ENCODE results near the gene ING3. TPM values are rescaled to one million over a fixed set of nuclear protein-coding genes. Genes with fewer than 3 reads are reported as not detected.

ING3 gene
- total and polyA plus RNA-seq, 2 donors (not counting 3 experiments of a cell fraction or from before 2014, with no cell fraction given): 8.7 to 19.6 TPM

- no peak for DNase-seq (ENCODE audit: low read depth, low spot score)
- no peaks in the 10 kb centered on the region for H3K9me3 ChIP-seq (replicated peaks; ENCODE audit: control insufficient read depth, insufficient read depth, low read length)
- BruUV-seq (replicated peaks): no TSS peak
These were observed 65.0 kb downstream of the ING3 start for GRCh38 chr7:121015560-121015959.

More at GRCh38 chr7:121015560-121015959, 65.0 kb downstream of the ING3 start:
- Histone ChIP-seq H3K79me2 (ENCODE audit: control insufficient read depth, insufficient read depth, low read length) (no peaks in the 10 kb centered on the region), H2AFZ (ENCODE audit: low read depth, low read length) (no peak overlapping the region), H4K20me1 (replicated peaks; ENCODE audit: control insufficient read depth, extremely low read depth, insufficient read depth, low read length) (no peaks in the 10 kb centered on the region), H3K27ac (ENCODE audit: insufficient read depth, low read depth, low read length) (no peak overlapping the region), H3K9ac (replicated peaks; ENCODE audit: extremely low read depth, insufficient read depth, low read length) (no peak overlapping the region), H3K9me1 (replicated peaks; ENCODE audit: control insufficient read depth, extremely low read depth, insufficient read depth, low read length) (no peaks in the 10 kb centered on the region), H3K4me2 (ENCODE audit: insufficient read depth, low read length) (no peak overlapping the region), H3K4me3 (replicated peaks in 1 of 3; ENCODE audit: insufficient read depth in 1 of 3, low read depth in 1 of 3, low read length in 3 of 3) (no peak overlapping the region), H3K4me1 (ENCODE audit: control insufficient read depth, extremely low read depth, insufficient read depth, low read length) (peaks cover 1% of the 10 kb centered on the region), H3K27me3 (ENCODE audit: control insufficient read depth in 2 of 2, insufficient read depth in 2 of 2, low read length in 2 of 2) (no peaks in the 10 kb centered on the region), H3K36me3 (ENCODE audit: control insufficient read depth in 2 of 2, extremely low read depth in 1 of 2, insufficient read depth in 2 of 2, low read length in 2 of 2) (no peaks in the 10 kb centered on the region)
- ChIA-PET POLR2A (no interaction called here), CTCF (interaction anchor here (0.9 kb wide), 1 partner anchor 9 kb away, joined by 3 read pairs; no protein-coding TSS in a partner anchor)
- TF ChIP-seq MAX (IDR thresholded peaks at IDR 0.05; ENCODE audit: insufficient read depth, insufficient read length): no peak
- no peak for TF ChIP-seq JUN (IDR thresholded peaks at IDR 0.05; ENCODE audit: borderline replicate concordance, insufficient read depth, insufficient read length, low read depth)
- no peak for TF ChIP-seq CTCF (IDR thresholded peaks at IDR 0.05; ENCODE audit: extremely low read depth in 1 of 2, insufficient read depth in 1 of 2, low read depth in 1 of 2, low read length in 2 of 2)
- no peak for TF ChIP-seq POLR2AphosphoS5 (IDR thresholded peaks at IDR 0.05; ENCODE audit: insufficient read depth, low read depth, low read length)
- no peak for TF ChIP-seq GATA2 (IDR thresholded peaks at IDR 0.05; ENCODE audit: insufficient read depth, insufficient read length, low read depth, low read length)
- no peak for TF ChIP-seq FOS (IDR thresholded peaks at IDR 0.05; ENCODE audit: borderline replicate concordance, insufficient read depth, low read length)
- TF ChIP-seq EZH2 (IDR thresholded peaks at IDR 0.05; ENCODE audit: borderline replicate concordance, low read depth, low read length, severe bottlenecking): no peak
- no peak for TF ChIP-seq MYC (IDR thresholded peaks at IDR 0.05; ENCODE audit: low read depth, low read length)
- no peak for TF ChIP-seq POLR2A (IDR thresholded peaks at IDR 0.05; ENCODE audit: low read depth, low read length)
- dilution Hi-C loops (cut with MboI; ENCODE audit: extremely low pct_ligation_motif_present, low sequenced_read_pairs): no loop called here
- intact Hi-C loops (cut with micrococcal nuclease): no loop called here
- no peak for FAIRE-seq
